HG03159 (cell line): ENCODE measurements around the gene PUS10.

ENCODE experiments used
- ATAC-seq: cut with Tn5 transposase; IDR thresholded peaks from one replicate; pipeline ENCODE4 v1.9.1; 2021; ENCODE audit warnings: mild to moderate bottlenecking, moderate library complexity; ENCODE audit not compliant: unreplicated experiment

PUS10 gene

GRCh38 chr2:60973705-60974104 is 44.4 kb downstream of the PUS10 start:
- ATAC-seq, result no peak

- ATAC-seq, result no peak
These were observed 45.0 kb downstream of the PUS10 start for GRCh38 chr2:60972889-60973656.

DNA sequence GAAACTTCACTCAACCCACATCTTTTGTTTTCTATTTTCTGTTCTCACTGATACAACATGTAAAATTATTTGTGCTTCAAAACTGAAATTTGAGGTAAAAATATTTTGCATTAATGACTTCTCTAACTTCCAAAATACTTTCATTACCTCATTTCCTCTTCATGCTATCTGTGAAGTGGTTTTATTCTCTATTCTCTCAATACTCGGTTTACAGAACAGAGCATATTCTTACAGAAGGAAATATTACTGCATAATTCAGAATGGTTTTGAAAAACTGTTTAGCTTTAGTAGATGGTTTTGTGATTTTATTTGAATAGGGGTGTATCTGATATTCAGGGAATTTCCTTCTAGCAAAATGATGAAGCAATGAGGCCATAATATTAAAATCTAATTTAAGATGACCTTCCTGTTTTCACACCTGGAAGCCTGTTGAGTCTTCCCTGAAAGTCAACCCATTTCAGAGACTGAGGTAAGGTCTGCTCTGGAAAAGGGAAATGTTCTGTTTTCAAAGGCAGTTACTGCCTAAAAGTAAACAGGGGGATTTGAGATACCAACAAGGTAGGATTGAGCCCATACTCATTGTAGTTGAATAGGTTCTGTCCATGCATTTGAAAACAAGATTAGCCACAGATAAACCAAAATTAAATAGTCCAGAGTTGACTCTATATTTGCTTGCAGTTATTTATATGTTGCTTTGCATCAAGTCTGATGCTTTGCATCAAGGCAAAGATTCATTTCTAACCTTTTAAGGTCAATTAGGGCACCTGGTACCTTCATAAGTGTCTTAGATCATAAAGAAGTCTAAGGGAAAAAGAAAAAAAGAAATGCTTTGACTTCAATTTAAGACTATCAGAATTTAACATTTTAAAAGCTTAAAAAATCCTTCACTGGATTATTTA is 51.3 kb downstream of the PUS10 start:
- peak; percentile 70 for ATAC-seq

DNA sequence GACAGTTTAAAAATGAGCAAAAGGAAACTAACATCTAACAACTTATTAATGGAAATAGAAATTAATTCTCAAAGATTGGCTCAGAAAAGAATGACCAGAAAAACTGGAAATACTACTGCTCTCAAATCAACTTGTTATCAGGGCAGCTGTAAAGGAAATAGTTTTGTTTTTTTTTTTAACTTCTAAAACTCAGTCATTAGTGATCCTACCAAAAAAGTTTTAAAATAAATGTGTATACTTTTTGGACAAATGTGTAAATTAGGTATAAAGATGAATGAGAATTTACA is 52.6 kb downstream of the PUS10 start:
- no peak for ATAC-seq

GRCh38 chr2:60964651-60965498 is 53.2 kb downstream of the PUS10 start:
- no peak for ATAC-seq

- no peak for ATAC-seq
These were observed 54.9 kb downstream of the PUS10 start for GRCh38 chr2:60963190-60963589.

DNA sequence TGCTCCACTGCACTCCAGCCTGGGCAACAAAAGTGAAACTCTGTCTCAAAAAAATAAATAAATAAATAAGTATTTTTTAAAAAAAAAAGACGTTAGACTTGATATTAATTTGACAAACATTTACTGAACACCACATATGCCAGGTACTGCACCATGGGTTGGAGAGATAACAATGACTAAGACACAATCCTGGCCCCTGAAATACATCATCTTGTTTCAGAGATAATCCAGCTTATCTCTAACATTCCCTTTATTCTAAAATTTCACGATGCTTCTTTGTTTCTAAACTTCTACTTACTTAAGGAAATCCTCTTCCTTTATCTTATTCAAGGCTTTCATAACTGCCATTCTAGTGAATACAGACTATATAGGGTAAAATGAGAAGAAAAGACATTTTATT is 55.5 kb downstream of the PUS10 start:
- ATAC-seq, result no peak

DNA sequence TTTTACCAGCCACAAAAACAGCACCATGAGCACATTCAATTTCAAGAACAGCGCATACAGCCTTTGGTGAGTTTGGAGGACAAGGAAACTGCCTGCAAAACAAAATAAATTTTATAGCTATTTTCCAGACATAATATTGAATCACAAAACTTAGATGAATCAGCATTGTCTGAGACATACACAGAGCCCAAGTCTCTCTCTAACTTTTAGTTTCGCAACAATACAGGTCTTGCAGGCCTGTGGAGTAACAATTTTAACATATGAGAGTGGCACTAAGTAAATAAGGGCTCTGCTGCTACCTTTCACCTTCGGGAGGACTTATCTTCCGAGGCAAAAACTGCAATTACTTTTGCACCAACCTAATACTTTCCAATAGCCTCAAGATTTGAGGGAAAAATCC is 56.6 kb downstream of the PUS10 start:
- no peak for ATAC-seq

DNA sequence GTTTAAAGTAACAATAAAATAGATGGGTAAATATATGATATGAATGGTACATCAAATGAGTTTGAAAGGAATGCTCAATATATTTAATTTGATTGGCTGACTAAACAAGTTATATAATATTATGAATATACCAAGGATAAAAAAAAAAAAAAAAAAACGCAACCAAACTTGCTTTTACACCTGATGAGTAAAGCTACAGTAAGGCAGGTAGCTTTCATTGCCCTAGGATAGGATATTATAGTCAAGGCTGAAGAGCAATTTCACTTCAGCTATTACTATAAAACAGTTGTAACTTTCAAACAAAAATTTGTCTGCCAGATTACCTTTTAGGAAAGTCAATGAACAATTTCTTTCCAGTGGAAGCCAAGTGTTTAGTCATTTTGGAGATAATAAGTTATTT is 57.3 kb downstream of the PUS10 start:
- ATAC-seq, result no peak

- no peak for ATAC-seq
These were observed 58.6 kb downstream of the PUS10 start for GRCh38 chr2:60959501-60959900.

GRCh38 chr2:60958800-60959199 is 59.3 kb downstream of the PUS10 start:
- no peak for ATAC-seq

- ATAC-seq, result no peak
These were observed 59.7 kb downstream of the PUS10 start for GRCh38 chr2:60958361-60958760.

DNA sequence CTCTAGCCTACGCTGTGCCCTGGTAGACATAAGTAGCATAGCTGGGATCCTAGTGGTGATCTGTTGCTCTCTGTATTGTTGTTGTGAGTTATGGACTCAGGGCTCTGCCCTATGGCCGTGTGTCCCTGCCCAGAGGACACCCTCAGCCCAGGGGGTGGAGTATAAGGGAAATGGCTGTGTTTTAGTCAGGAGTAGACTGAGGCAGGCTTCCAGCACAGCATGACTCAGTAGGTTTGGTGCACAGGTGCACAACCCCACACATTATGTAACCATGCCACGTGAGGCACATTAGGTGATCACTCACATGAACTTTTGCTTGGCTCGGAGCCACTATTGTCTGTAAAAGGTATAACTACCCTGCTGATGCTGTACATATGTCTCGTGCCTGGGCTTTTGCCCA is 60.4 kb downstream of the PUS10 start:
- ATAC-seq, result no peak

DNA sequence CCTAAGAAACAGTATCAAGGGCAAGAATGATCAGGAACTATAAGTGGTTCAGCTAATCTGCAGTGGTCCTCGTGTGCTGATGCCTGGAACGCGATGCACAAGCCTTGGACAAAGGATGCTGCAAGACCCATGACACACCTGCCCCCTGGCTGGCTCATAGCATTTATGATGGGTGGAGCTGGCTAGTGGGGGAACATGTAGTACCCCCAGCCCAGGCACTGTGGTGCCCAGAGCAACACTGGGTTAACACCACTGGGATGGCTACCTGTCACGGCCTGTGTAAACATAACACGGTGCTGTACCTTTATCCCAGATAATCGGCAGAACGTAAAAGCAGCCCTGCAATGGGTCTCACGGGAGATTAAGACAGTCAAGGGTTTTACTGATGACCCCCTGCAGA is 60.8 kb downstream of the PUS10 start:
- no peak for ATAC-seq

DNA sequence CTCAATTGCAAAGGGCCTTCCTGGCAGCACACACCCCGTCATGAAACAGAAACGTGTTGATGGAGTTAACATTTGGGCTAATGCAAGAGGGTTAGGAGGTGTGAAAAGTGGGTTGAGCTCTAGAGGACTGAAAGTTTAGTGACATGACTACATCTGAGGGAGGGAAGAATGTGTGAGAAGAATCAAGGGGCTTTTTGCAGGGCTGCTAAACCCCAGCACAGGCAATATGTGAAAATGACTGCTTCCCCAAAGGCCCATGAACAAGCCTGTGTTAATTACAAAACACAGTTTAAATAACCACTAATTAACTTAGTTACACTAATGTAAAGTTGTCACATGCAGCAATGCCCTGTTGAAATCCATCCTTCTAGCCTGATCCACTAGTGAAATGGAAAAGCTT is 63.9 kb downstream of the PUS10 start:
- ATAC-seq, result no peak

DNA sequence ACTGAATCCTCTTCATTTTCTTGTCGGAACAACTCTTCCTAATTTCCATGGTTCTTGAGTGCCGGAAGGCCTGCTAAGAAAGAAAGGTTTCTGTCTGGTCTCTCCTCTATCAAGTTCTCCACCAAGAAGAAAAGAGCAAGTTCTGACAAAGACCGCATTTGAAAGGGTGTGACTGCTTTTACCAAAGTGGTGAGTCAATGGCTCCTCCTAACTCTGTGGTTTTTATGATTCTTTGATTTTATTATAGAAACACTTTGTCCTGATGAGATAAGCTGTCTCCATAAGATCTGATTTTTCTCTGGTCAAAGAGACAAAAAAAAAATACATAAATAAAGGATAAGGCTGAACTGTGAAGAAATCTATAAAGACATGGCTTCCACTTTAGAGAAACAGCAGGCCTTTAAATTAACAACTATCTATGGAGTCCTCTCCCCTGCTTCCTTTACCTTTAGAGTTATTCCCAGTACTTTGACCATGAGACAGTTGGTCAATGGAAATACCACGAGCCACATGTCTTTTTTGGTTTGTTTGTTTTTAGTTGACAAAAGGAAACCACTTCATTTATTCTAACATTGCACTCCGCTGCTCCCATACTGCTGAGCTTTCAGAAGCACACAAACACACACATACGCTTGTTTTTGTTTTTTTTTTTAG is 69.0 kb downstream of the PUS10 start:
- no peak for ATAC-seq

GRCh38 chr2:60948161-60948560 is 69.9 kb downstream of the PUS10 start:
- ATAC-seq, result no peak

DNA sequence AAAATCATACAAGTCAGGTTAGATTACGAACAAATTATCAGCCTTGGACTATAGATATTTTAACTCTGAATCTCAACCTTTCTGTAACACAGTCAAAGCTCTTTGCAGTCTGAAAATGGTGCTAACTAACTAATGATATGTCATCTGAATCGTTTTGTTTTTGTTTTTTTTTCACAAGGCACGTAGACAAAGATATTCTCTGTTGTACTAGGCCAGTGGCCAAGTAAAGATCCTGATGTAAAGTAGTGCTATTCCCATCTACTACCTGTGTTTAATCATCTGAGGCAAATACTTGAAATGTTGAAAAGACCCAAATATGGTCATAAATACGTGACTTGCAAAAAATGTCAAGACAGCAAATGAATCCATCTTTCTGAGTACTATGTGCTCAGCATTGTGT is 71.0 kb downstream of the PUS10 start:
- ATAC-seq, result no peak

DNA sequence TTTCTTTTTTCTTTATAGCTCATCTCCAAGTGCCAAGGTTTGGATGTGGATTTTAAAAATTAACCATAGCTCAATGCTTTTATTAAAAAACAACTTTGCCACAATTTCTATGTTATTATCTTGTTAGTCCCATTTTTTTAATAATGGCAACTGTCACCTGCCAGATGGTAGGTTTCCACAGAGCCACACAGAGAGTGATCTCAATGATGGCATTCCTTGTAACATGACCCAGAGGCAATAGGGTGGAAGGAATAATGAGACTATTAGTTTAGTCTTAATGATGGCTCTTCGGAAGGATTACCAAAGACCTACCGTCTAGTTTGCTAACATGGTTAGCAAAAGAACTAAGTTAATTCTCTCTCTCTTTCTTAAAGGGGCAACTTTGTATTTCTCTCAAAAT is 72.7 kb downstream of the PUS10 start:
- ATAC-seq, result no peak

GRCh38 chr2:60939622-60940021 is 78.4 kb downstream of the PUS10 start:
- ATAC-seq, result no peak

DNA sequence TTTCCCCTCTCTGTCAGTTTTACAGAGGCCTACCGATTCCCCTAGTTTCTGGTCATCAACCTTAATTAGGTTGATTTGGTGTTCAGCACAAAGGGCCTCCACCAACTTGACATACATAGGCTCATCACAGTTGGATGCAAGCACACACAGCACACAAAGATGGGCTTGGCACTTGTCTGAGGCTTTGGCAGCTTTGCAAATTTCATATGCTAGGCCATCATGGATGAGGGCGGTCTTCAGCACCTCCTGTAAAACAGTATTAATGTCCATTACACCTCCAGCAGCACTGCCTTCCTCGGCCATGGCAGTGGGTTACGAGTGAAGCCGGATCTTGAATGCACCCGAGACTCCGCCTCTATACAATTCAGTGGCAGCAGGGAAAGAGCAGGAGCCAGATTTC is 79.8 kb downstream of the PUS10 start:
- no peak for ATAC-seq
